GM06990 (cell line): ENCODE results near the gene ITPR1.
"Not testable (repeated sequence)": the region's sequence is repeated elsewhere in the genome, so short reads cannot be mapped to it uniquely, and the experiment has no call there.

Experiments used
- DNase-seq: peaks from one replicate; pipeline ENCODE4 v3.0.0-alpha.2; 2011; ENCODE audit not compliant: insufficient read length; ENCODE audit errors: extremely low read depth
- H3K27me3 ChIP-seq: replicated peaks from 2 replicates; pipeline ENCODE4 v1.6.0; 2011; ENCODE audit warnings: low read length; ENCODE audit not compliant: control insufficient read depth, insufficient read depth
- H3K36me3 ChIP-seq: 2 replicates; pipeline ENCODE4 v1.5.1; 2011; ENCODE audit warnings: low read length; ENCODE audit not compliant: control insufficient read depth, insufficient read depth
- H3K4me3 ChIP-seq: replicated peaks from 2 replicates; pipeline ENCODE4 v1.5.1; 2011; ENCODE audit warnings: low read depth, mild to moderate bottlenecking, control low read depth, low read length
- TF ChIP-seq, protein P1 (sequence below): IDR thresholded peaks from 2 replicates; pipeline ENCODE4 v1.5.1; 2011; ENCODE audit warnings: low read length, control low read depth, mild to moderate bottlenecking, inconsistent platforms; ENCODE audit not compliant: insufficient read depth, poor library complexity, severe bottlenecking

Gene ITPR1

DNA sequence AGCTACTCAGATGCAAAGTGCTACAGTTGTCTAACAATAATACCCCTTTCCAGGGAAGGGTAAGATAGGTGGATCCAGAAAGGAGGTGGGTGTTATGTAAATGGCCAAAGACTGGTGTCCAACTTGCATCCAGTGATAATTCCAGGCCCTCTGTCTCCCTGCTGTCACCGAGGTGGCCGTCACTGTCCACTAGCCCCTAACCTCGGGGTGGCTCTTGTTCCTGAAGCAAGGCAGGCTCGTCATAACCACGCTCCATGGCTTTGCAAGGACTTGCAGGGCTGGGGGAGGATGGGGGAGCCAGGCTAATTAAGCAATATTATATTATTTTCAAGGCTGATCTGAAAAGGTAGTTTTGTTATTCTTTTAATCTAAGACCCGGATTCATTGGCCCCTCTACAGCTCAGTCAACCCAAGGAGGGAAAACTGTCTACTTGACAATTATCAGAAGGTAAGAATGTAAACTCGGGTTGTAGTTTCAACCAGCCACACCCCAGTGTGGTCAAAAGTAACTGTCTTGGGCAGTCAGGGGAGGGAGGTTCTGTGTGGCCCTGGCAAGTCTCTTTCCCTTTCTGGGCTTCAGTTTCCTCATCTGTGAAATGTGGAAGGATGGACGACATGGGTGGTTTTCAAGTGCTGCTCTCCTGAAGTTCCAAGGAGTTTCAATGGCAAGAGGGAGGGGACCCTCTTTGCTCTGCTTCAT is 266.0 kb downstream of the ITPR1 start:
- H3K4me3 ChIP-seq = no peak overlapping the region
- no peaks in the 10 kb centered on the region for H3K27me3 ChIP-seq
- no peaks in the 10 kb centered on the region for H3K36me3 ChIP-seq
- TF ChIP-seq, protein P1, sequence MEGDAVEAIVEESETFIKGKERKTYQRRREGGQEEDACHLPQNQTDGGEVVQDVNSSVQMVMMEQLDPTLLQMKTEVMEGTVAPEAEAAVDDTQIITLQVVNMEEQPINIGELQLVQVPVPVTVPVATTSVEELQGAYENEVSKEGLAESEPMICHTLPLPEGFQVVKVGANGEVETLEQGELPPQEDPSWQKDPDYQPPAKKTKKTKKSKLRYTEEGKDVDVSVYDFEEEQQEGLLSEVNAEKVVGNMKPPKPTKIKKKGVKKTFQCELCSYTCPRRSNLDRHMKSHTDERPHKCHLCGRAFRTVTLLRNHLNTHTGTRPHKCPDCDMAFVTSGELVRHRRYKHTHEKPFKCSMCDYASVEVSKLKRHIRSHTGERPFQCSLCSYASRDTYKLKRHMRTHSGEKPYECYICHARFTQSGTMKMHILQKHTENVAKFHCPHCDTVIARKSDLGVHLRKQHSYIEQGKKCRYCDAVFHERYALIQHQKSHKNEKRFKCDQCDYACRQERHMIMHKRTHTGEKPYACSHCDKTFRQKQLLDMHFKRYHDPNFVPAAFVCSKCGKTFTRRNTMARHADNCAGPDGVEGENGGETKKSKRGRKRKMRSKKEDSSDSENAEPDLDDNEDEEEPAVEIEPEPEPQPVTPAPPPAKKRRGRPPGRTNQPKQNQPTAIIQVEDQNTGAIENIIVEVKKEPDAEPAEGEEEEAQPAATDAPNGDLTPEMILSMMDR = no peak
- no peak for DNase-seq

DNA sequence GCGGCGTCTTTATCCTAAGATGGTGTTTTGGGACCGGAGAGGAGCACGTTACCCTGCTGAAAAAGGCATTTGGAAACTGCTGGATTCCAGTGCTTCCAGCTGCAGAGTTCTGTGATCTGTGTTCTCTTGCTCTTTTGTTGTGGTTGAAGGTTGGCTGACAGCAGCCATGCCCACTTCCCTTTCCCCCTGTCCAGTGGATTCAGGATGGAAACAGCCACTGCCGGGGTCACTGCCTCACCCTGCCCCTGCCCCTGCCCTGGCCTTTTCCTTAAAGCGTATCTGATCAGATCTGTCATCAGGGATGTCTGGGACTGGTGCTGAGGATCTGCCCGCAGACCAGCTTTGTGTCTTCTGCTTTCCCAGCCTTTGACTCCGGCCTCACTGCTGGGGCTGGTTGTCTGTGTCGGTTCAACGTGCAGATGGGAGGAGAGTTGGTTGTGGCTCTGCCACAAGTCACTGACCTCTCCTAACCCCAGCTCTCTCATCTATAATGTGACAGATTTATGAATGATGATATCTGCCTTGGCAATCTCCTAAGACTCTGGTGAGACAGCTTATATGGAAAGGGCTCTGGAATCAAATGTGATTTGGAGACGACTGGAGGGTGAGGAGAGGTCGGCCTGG is 266.7 kb downstream of the ITPR1 start:
- Histone ChIP-seq H3K36me3 (no peaks in the 10 kb centered on the region), H3K27me3 (no peaks in the 10 kb centered on the region), H3K4me3 (no peak overlapping the region)
- no peak for DNase-seq
- TF ChIP-seq, protein P1 = no peak

DNA sequence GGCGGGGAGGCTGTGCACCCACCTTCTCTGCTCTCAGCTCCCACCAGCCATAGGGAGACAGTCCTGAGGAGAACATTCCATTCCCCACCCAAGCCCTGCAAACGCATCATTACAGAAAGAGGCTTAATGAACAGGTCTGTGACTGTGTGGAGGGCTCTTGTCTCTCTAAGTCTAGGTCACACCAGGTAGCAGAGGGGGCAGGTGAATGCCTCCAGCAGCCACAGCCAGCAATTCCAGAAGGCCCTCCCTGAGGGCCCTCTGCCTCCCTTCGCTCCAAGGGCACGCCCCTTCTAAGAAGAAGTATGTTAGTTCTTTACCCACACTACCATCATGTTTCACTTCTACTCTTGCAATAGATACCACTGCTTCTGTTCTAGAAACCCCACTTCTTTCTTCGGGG is 268.6 kb downstream of the ITPR1 start:
- no peak for DNase-seq
- Histone ChIP-seq H3K36me3 (no peaks in the 10 kb centered on the region), H3K27me3 (no peaks in the 10 kb centered on the region), H3K4me3 (no peak overlapping the region)
- TF ChIP-seq, protein P1 = no peak

DNA sequence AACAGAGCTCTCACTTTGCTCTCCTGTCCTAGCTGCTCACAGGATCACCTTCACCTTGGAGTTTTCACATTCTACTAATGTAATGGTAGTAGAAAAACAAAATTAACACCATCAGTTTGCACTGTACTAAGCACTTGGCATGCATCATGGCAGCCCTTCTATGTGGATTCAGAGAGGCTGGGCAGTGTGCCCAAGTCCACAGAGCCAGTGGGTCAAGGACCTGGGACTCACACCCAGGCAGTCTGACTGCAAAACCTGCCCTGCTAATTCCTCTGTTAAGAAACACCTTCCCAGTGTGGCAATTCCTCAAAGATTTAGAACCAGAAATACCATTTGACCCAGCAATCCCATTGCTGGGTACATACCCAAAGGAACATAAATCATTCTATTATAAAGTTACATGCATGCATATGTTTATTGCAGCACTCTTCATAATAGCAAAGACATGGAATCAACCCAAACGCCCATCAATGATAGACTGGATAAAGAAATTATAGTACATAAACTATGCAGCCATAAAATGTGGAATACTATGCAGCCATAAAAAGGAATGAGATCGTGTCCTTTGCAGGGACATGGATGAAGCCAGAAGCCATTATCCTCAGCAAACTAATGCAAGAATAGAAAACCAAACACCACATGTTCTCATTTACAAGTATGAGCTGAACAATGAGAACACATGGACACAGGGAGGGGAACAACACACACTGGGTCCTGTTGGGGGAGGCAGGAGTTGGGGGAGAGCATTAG is 269.5 kb downstream of the ITPR1 start:
- not testable (repeated sequence) for H3K36me3 ChIP-seq, H3K4me3 ChIP-seq, DNase-seq, H3K27me3 ChIP-seq

DNA sequence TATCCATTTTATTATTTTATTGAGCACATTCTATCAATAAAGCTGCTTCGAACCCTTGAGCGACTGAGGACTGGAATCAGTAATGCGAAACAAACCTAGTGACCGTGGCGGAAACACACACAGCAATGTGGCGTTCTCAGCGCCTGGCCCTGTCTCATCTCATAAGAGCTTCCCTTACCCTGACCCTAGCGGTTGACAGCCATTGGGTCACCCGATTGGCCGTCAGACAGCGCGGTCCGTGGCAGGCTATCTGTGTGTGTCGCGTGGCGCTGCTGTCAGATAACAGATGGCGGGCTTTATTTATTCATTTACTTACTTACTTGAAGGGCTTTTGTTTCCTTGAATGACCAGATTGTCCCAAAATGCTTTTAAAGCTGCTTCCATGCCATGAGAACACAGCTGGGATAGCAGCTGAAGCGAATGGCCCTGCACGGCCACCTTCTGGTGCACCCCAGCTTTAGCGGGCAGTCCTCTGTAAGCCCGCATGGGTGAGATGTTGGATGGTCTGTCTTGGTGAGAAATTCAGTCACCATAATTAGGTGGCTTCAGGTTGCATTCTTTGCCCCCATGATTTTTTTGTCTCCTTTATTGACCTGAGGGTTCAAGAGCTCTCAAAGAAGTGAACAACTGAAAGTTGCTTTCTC is 270.6 kb downstream of the ITPR1 start:
- Histone ChIP-seq H3K4me3 (no peak overlapping the region), H3K27me3 (no peaks in the 10 kb centered on the region), H3K36me3 (no peaks in the 10 kb centered on the region; the same call in 1 of the 2 replicates)
- DNase-seq = no peak
- TF ChIP-seq, protein P1 = no peak

DNA sequence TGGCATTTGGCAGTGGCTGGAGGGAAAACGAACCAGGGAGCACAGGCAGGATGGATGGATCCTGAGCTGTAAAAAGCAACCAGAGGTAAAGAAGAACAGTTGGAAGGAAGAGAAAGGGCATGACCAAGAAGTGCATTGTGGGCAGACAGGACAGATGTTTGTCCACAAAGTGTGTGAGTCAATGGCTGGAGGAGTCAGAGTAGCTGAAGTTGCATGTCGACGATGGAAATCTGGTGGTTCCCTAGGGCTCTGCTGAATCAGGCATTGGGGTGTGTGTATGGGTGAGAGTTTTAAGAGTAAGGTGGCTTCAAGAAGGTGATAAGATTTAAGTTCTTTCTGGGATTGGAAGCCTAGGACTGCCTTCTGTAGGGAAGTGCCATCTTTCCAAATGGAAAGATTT is 272.1 kb downstream of the ITPR1 start:
- TF ChIP-seq, protein P1 = no peak
- Histone ChIP-seq H3K36me3 (no peaks in the 10 kb centered on the region; the same call in 1 of the 2 replicates), H3K27me3 (no peaks in the 10 kb centered on the region), H3K4me3 (no peak overlapping the region)
- no peak for DNase-seq
